Breast epithelium (tissue), 4 donors: ENCODE data around the gene MAP3K5. TPM values are rescaled to one million over a fixed set of nuclear protein-coding genes. Genes with fewer than 3 reads are reported as not detected.

Experiments
- DNase-seq, 2 donors: peaks; one replicate each; pipeline ENCODE4 v3.0.0-alpha.2; 2019; ENCODE audit warnings: low spot score in 2 of 2
- H3K27ac ChIP-seq, 2 donors: fragments of 200-600 bp; sonication (generic) in 1 of 2; one replicate each; pipeline ENCODE4 v1.5.1; 2016 to 2019; ENCODE audit warnings: mild to moderate bottlenecking in 1 of 2
- H3K27me3 ChIP-seq, 2 donors: fragments of 200-600 bp; sonication (generic) in 1 of 2; one replicate each; pipeline versions ENCODE4 v1.5.1 to v1.6.0; 2017 to 2019; ENCODE audit warnings: control low read depth in 1 of 2, mild to moderate bottlenecking in 1 of 2
- H3K36me3 ChIP-seq: fragments of 200-600 bp; one replicate; pipeline ENCODE4 v1.5.1; 2019
- H3K4me1 ChIP-seq, 2 donors: fragments of 200-600 bp; sonication (generic); one replicate each; pipeline ENCODE4 v1.5.1; 2016 to 2019; ENCODE audit warnings: control low read depth in 1 of 2
- H3K4me3 ChIP-seq, 3 donors: fragments of 200-600 bp; sonication (generic); 1 replicate in 2 of 3; 2 replicates in 1 of 3; pipeline ENCODE4 v1.5.1; 2016 to 2019; ENCODE audit warnings: mild to moderate bottlenecking in 3 of 3, moderate library complexity in 2 of 3
- H3K9me3 ChIP-seq, 2 donors: fragments of 200-600 bp; sonication (generic) in 1 of 2; one replicate each; pipeline ENCODE4 v1.5.1; 2016 to 2019; ENCODE audit warnings: control low read depth in 1 of 2
- POLR2A ChIP-seq: fragments of 450-650 bp; IDR thresholded peaks from one replicate; pipeline ENCODE4 v1.6.1; 2016; ENCODE audit warnings: antibody characterized with exemption, mild to moderate bottlenecking, moderate library complexity
- POLR2AphosphoS5 ChIP-seq, 3 donors: sonication (generic); formaldehyde crosslinking; IDR thresholded peaks; one replicate each; pipeline ENCODE4 v1.6.1; 2017; ENCODE audit warnings: antibody characterized with exemption in 3 of 3
- intact Hi-C: fragments of 100-400 bp; cut with DNase I; formaldehyde crosslinking; loops from one replicate; pipeline ENCODE4 v1.15.1; 2023; ENCODE audit warnings: low total_unique reads
- total RNA-seq, 3 donors: library from RNA; depleted of rRNA; stranded (reverse); fragments of >200 nt; gene quantifications; one replicate each; pipeline ENCODE4 v1.1.0, GENCODE V29; 2016
- TF ChIP-seq, protein P1 (sequence below), 3 donors: fragments of 450-650 bp; IDR thresholded peaks; one replicate each; pipeline ENCODE4 v1.5.1; 2016 to 2017; ENCODE audit warnings: antibody characterized with exemption in 3 of 3, mild to moderate bottlenecking in 3 of 3, moderate library complexity in 3 of 3

MAP3K5 gene
- total RNA-seq, 3 donors from 2014 or later, result 18.6 to 40.0 (median 33.2) TPM

DNA sequence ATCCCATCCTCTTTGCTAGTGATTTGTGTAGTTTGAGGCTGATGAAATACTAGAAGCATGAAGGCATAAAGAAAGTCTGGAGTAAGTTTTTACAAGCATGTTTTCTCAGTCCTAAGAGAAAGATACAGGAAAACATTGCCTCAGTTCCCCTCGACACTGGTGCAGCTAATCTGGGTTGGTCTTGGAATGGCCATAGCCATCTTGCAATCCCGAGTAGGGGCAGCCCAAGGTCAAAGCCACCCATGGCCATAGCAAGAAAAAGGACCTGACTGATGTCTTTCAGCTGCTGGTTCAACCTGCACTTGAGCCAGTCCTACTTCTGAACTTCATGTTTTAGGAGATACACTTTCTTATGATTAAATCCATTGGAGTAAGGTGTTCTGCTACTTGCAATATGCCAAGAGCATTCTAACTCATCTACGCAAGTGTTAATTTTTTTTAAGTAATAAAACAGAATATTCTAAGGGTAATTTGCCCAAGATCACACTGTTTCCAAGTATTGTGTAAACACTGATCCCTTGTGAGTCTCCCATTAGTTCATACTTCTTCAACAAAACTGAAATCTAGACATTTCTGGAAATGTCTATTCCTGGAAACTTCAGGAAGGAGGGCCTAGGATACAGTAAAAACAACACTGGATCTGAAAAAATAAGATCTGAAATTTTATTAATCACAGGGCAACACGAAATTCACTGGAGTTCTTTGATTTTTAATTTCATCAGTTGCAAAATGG lies 108.9 kb downstream of the MAP3K5 start:
- no peak for DNase-seq
- Histone ChIP-seq H3K4me1 (no peaks in the 10 kb centered on the region), H3K9me3 (no peaks in the 10 kb centered on the region), H3K36me3 (no peaks in the 10 kb centered on the region), H3K4me3 (no peak overlapping the region), H3K27ac (no peak overlapping the region), H3K27me3 (no peaks in the 10 kb centered on the region)
- intact Hi-C loops, result no loop called here
- TF ChIP-seq, protein P1, sequence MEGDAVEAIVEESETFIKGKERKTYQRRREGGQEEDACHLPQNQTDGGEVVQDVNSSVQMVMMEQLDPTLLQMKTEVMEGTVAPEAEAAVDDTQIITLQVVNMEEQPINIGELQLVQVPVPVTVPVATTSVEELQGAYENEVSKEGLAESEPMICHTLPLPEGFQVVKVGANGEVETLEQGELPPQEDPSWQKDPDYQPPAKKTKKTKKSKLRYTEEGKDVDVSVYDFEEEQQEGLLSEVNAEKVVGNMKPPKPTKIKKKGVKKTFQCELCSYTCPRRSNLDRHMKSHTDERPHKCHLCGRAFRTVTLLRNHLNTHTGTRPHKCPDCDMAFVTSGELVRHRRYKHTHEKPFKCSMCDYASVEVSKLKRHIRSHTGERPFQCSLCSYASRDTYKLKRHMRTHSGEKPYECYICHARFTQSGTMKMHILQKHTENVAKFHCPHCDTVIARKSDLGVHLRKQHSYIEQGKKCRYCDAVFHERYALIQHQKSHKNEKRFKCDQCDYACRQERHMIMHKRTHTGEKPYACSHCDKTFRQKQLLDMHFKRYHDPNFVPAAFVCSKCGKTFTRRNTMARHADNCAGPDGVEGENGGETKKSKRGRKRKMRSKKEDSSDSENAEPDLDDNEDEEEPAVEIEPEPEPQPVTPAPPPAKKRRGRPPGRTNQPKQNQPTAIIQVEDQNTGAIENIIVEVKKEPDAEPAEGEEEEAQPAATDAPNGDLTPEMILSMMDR (IDR thresholded peaks at IDR 0.05), result no peak
- TF ChIP-seq POLR2AphosphoS5 (IDR thresholded peaks at IDR 0.05) (no peak), POLR2A (no peak)

GRCh38 chr6:136682292-136682691 lies 110.0 kb downstream of the MAP3K5 start:
- H3K27ac ChIP-seq, result no peak overlapping the region
- TF ChIP-seq POLR2A, result no peak
- H3K4me1 ChIP-seq, result no peaks in the 10 kb centered on the region
- H3K9me3 ChIP-seq, result no peaks in the 10 kb centered on the region
- H3K36me3 ChIP-seq, result no peaks in the 10 kb centered on the region
- no peaks in the 10 kb centered on the region for H3K27me3 ChIP-seq
- no peak for DNase-seq
- intact Hi-C loops, result no loop called here
- H3K4me3 ChIP-seq, result no peak overlapping the region

- Histone ChIP-seq H3K36me3 (no peaks in the 10 kb centered on the region), H3K4me1 (no peaks in the 10 kb centered on the region), H3K27me3 (no peaks in the 10 kb centered on the region), H3K27ac (peak overlapping the region; percentile 35 to 37), H3K9me3 (no peaks in the 10 kb centered on the region), H3K4me3 (no peak overlapping the region)
- DNase-seq, result no peak
- intact Hi-C loops, result no loop called here
- TF ChIP-seq POLR2A, result no peak
- TF ChIP-seq, protein P1 (IDR thresholded peaks at IDR 0.05), result no peak
- no peak for TF ChIP-seq POLR2AphosphoS5 (IDR thresholded peaks at IDR 0.05)
Observed at GRCh38 chr6:136677822-136678221, 114.5 kb downstream of the MAP3K5 start.

DNA sequence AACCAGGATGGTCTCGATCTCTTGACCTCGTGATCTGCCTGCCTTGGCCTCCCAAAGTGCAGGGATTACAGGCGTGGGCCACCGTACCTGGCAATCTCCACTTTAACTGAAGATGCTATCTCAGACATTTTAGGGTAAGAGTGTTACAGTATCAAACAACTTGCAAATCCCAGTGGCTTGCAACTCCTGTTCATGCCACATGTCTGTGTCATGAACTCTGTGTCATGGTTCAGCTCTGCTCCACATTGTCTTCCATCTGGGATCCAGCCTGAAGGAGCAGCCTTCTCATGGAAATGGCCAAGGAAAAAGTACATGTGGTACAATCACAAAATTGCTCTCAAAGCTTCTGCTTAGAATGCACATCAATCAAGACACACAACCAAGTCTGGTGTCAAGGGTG lies 114.9 kb downstream of the MAP3K5 start:
- H3K9me3 ChIP-seq, result no peaks in the 10 kb centered on the region
- H3K4me1 ChIP-seq, result no peaks in the 10 kb centered on the region
- TF ChIP-seq POLR2AphosphoS5 (IDR thresholded peaks at IDR 0.05) (no peak), POLR2A (no peak)
- TF ChIP-seq, protein P1 (IDR thresholded peaks at IDR 0.05), result no peak
- no peak overlapping the region for H3K4me3 ChIP-seq
- intact Hi-C loops, result no loop called here
- H3K36me3 ChIP-seq, result no peaks in the 10 kb centered on the region
- H3K27me3 ChIP-seq, result no peaks in the 10 kb centered on the region
- DNase-seq, result no peak
- peak overlapping the region; percentile 35 to 37 for H3K27ac ChIP-seq

GRCh38 chr6:136676075-136676474 lies 116.2 kb downstream of the MAP3K5 start:
- Histone ChIP-seq H3K4me3 (no peak overlapping the region), H3K4me1 (no peaks in the 10 kb centered on the region), H3K9me3 (no peaks in the 10 kb centered on the region), H3K27me3 (no peaks in the 10 kb centered on the region), H3K27ac (no peak overlapping the region), H3K36me3 (no peaks in the 10 kb centered on the region)
- no peak for TF ChIP-seq POLR2AphosphoS5 (IDR thresholded peaks at IDR 0.05)
- TF ChIP-seq POLR2A, result no peak
- TF ChIP-seq, protein P1 (IDR thresholded peaks at IDR 0.05), result no peak
- intact Hi-C loops, result no loop called here
- DNase-seq, result no peak
